C4-2B (cell line): ENCODE measurements around the gene LILRB3.

ENCODE experiments used
- CTCF ChIP-seq: fragments of 450-650 bp; conservative IDR thresholded peaks from 2 replicates; pipeline ENCODE4 v1.5.1; 2017; ENCODE audit warnings: mild to moderate bottlenecking
- ZFX ChIP-seq: fragments of 450-650 bp; IDR thresholded peaks from 2 replicates; pipeline ENCODE4 v1.6.1; 2017

- no peak for TF ChIP-seq CTCF
- TF ChIP-seq ZFX = no peak
Measured at GRCh38 chr19:54209058-54209810, 13.6 kb downstream of the LILRB3 start.
